HEK293 (cell line): ENCODE results near the gene STXBP5L.

ENCODE experiments used
- KLF16 ChIP-seq: fragments of 450-650 bp; formaldehyde crosslinking; IDR thresholded peaks from 2 replicates; pipeline ENCODE4 v1.5.1; 2017; ENCODE audit warnings: missing biosample characterization, missing genetic modification characterization
- MEIS1 ChIP-seq: sonication (generic); formaldehyde crosslinking; IDR thresholded peaks from 2 replicates; pipeline ENCODE4 v1.8.1; 2022; ENCODE audit warnings: missing genetic modification reagents, mild to moderate bottlenecking, borderline replicate concordance
- PRDM1 ChIP-seq: fragments of 450-650 bp; formaldehyde crosslinking; IDR thresholded peaks from 2 replicates; pipeline ENCODE4; 2016; ENCODE audit warnings: missing biosample characterization, missing genetic modification characterization
- PRDM6 ChIP-seq: fragments of 450-650 bp; formaldehyde crosslinking; IDR thresholded peaks from 2 replicates; pipeline ENCODE4 v1.5.1; 2017; ENCODE audit warnings: missing biosample characterization, missing genetic modification characterization
- YY2 ChIP-seq: fragments of 450-650 bp; formaldehyde crosslinking; IDR thresholded peaks from 2 replicates; pipeline ENCODE4 v1.5.1; 2016; ENCODE audit warnings: missing biosample characterization, missing genetic modification characterization
- ZBTB20 ChIP-seq: fragments of 450-650 bp; formaldehyde crosslinking; IDR thresholded peaks from 2 replicates; pipeline ENCODE4 v1.5.1; 2016; ENCODE audit warnings: missing biosample characterization, missing genetic modification characterization
- ZIC2 ChIP-seq: fragments of 450-650 bp; formaldehyde crosslinking; IDR thresholded peaks from 2 replicates; pipeline ENCODE4 v1.5.1; 2016; ENCODE audit warnings: missing biosample characterization, missing genetic modification characterization
- ZNF112 ChIP-seq: fragments of 450-650 bp; formaldehyde crosslinking; IDR thresholded peaks from 2 replicates; pipeline ENCODE4 v1.5.0; 2017; ENCODE audit warnings: missing biosample characterization, missing genetic modification characterization
- ZNF157 ChIP-seq: fragments of 450-650 bp; formaldehyde crosslinking; IDR thresholded peaks from 2 replicates; pipeline ENCODE4 v1.5.1; 2016; ENCODE audit warnings: missing biosample characterization, missing genetic modification characterization
- ZNF175 ChIP-seq: fragments of 450-650 bp; formaldehyde crosslinking; IDR thresholded peaks from 2 replicates; pipeline ENCODE4 v1.5.1; 2016; ENCODE audit warnings: missing biosample characterization, missing genetic modification characterization
- ZNF184 ChIP-seq: fragments of 450-650 bp; IDR thresholded peaks from 2 replicates; pipeline ENCODE4 v1.5.1; 2018; ENCODE audit warnings: missing biosample characterization, mild to moderate bottlenecking, missing genetic modification characterization
- ZNF223 ChIP-seq: fragments of 450-650 bp; formaldehyde crosslinking; IDR thresholded peaks from 2 replicates; pipeline ENCODE4 v1.5.1; 2016; ENCODE audit warnings: missing biosample characterization, missing genetic modification characterization
- ZNF23 ChIP-seq: fragments of 450-650 bp; formaldehyde crosslinking; IDR thresholded peaks from 2 replicates; pipeline ENCODE4 v1.5.1; 2016; ENCODE audit warnings: missing biosample characterization, missing genetic modification characterization, borderline replicate concordance
- ZNF248 ChIP-seq: fragments of 450-650 bp; formaldehyde crosslinking; IDR thresholded peaks from 2 replicates; pipeline ENCODE4 v1.5.1; 2017; ENCODE audit warnings: missing biosample characterization, missing genetic modification characterization
- ZNF292 ChIP-seq: fragments of 450-650 bp; formaldehyde crosslinking; IDR thresholded peaks from 2 replicates; pipeline ENCODE4 v1.5.1; 2016; ENCODE audit warnings: low read depth, missing biosample characterization, missing genetic modification characterization, borderline replicate concordance
- ZNF354C ChIP-seq: fragments of 450-650 bp; formaldehyde crosslinking; IDR thresholded peaks from 2 replicates; pipeline ENCODE4 v1.5.1; 2016; ENCODE audit warnings: missing biosample characterization, missing genetic modification characterization, low read depth, borderline replicate concordance
- ZNF37A ChIP-seq: fragments of 450-650 bp; IDR thresholded peaks from 2 replicates; pipeline ENCODE4 v1.5.1; 2018; ENCODE audit warnings: missing biosample characterization, missing genetic modification characterization
- ZNF433 ChIP-seq: fragments of 450-650 bp; formaldehyde crosslinking; IDR thresholded peaks from 2 replicates; pipeline ENCODE4 v1.5.1; 2016; ENCODE audit warnings: missing biosample characterization, missing genetic modification characterization, low read depth
- ZNF513 ChIP-seq: fragments of 450-650 bp; IDR thresholded peaks from 2 replicates; pipeline ENCODE4 v1.5.1; 2018; ENCODE audit warnings: missing biosample characterization, missing genetic modification characterization
- ZNF544 ChIP-seq: fragments of 450-650 bp; formaldehyde crosslinking; IDR thresholded peaks from 2 replicates; pipeline ENCODE4 v1.5.0; 2017; ENCODE audit warnings: missing biosample characterization, missing genetic modification characterization
- ZNF580 ChIP-seq: fragments of 450-650 bp; formaldehyde crosslinking; IDR thresholded peaks from 2 replicates; pipeline ENCODE4 v1.5.1; 2016; ENCODE audit warnings: missing biosample characterization, missing genetic modification characterization
- ZNF623 ChIP-seq: fragments of 450-650 bp; formaldehyde crosslinking; IDR thresholded peaks from 2 replicates; pipeline ENCODE4 v1.5.1; 2016; ENCODE audit warnings: missing biosample characterization, missing genetic modification characterization
- ZNF629 ChIP-seq: fragments of 450-650 bp; formaldehyde crosslinking; IDR thresholded peaks from 2 replicates; pipeline ENCODE4 v1.5.1; 2017; ENCODE audit warnings: missing biosample characterization, missing genetic modification characterization
- ZNF658 ChIP-seq: fragments of 450-650 bp; formaldehyde crosslinking; IDR thresholded peaks from 2 replicates; pipeline ENCODE4; 2016; ENCODE audit warnings: missing biosample characterization, missing genetic modification characterization
- ZNF660 ChIP-seq: fragments of 450-650 bp; IDR thresholded peaks from 2 replicates; pipeline ENCODE4 v1.5.1; 2018; ENCODE audit warnings: missing biosample characterization, mild to moderate bottlenecking, missing genetic modification characterization
- TF ChIP-seq, protein P1 (sequence below): fragments of 450-650 bp; formaldehyde crosslinking; IDR thresholded peaks from 2 replicates; pipeline ENCODE4 v1.5.1; 2016; ENCODE audit warnings: missing biosample characterization, missing genetic modification characterization

Gene STXBP5L

GRCh38 chr3:120908030-120908794 lies at the start of gene STXBP5L (continued):
- peak; percentile 62; the same call in 1 of the 2 replicates for TF ChIP-seq ZBTB20
- TF ChIP-seq ZNF660 (tag by site-specific recombination): 0 out of 2 replicates have a peak, but pooled peaks have one; percentile 5
- 0 out of 2 replicates have a peak, but pooled peaks have one; percentile 39 for TF ChIP-seq ZNF23 (tag by site-specific recombination)
- TF ChIP-seq PRDM1 (tag by site-specific recombination): no peak
- TF ChIP-seq ZNF544: no peak
- TF ChIP-seq YY2 (tag by site-specific recombination): no peak
- TF ChIP-seq ZNF433 (tag by site-specific recombination): no peak
- TF ChIP-seq ZIC2 (tag by site-specific recombination): peak; percentile 59; the same call in 1 of the 2 replicates
- no peak for TF ChIP-seq ZNF658 (tag by site-specific recombination)
- TF ChIP-seq ZNF354C (tag by site-specific recombination): no peak
- TF ChIP-seq ZNF623 (tag by site-specific recombination): no peak
- TF ChIP-seq ZNF629 (tag by site-specific recombination): 0 out of 2 replicates have a peak, but pooled peaks have one; percentile 34
- no peak for TF ChIP-seq MEIS1 (CRISPR knock-in tag)
- TF ChIP-seq ZNF580 (tag by site-specific recombination): 0 out of 2 replicates have a peak, but pooled peaks have one; percentile 20
- no peak for TF ChIP-seq ZNF112 (tag by site-specific recombination)
- TF ChIP-seq ZNF37A (tag by site-specific recombination): no peak
- no peak for TF ChIP-seq ZNF175 (tag by site-specific recombination)
- TF ChIP-seq ZNF292 (tag by site-specific recombination): no peak
- no peak for TF ChIP-seq ZNF513 (tag by site-specific recombination)
- TF ChIP-seq ZNF157 (tag by site-specific recombination): no peak
- TF ChIP-seq, protein P1, sequence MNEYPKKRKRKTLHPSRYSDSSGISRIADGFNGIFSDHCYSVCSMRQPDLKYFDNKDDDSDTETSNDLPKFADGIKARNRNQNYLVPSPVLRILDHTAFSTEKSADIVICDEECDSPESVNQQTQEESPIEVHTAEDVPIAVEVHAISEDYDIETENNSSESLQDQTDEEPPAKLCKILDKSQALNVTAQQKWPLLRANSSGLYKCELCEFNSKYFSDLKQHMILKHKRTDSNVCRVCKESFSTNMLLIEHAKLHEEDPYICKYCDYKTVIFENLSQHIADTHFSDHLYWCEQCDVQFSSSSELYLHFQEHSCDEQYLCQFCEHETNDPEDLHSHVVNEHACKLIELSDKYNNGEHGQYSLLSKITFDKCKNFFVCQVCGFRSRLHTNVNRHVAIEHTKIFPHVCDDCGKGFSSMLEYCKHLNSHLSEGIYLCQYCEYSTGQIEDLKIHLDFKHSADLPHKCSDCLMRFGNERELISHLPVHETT (tag by site-specific recombination): peak; percentile 69; the same call in 1 of the 2 replicates
- TF ChIP-seq KLF16 (tag by site-specific recombination): no peak; the same call in 1 of the 2 replicates
- TF ChIP-seq ZNF184 (tag by site-specific recombination): no peak
- TF ChIP-seq ZNF223 (tag by site-specific recombination): no peak
- TF ChIP-seq ZNF248 (tag by site-specific recombination): no peak
- TF ChIP-seq PRDM6 (tag by site-specific recombination): no peak
